ENCODE measurements around the gene CPEB3. TPM values are rescaled to one million over a fixed set of nuclear protein-coding genes. Genes with fewer than 3 reads are reported as not detected.

Gene CPEB3
- total and polyA plus RNA-seq, 2 donors (not counting 3 experiments of a cell fraction or from before 2014, with no cell fraction given), result 0.80 to 2.2 TPM

- Histone ChIP-seq H3K9ac (replicated peaks; ENCODE audit: extremely low read depth, insufficient read depth, low read length) (no peak overlapping the region), H4K20me1 (replicated peaks; ENCODE audit: control insufficient read depth, extremely low read depth, insufficient read depth, low read length) (no peaks in the 10 kb centered on the region), H3K9me3 (replicated peaks; ENCODE audit: control insufficient read depth, insufficient read depth, low read length) (no peaks in the 10 kb centered on the region), H3K27ac (ENCODE audit: insufficient read depth, low read depth, low read length) (no peak overlapping the region), H3K4me1 (ENCODE audit: control insufficient read depth, extremely low read depth, insufficient read depth, low read length) (peaks cover 10% of the 10 kb centered on the region), H3K27me3 (ENCODE audit: control insufficient read depth in 2 of 2, insufficient read depth in 2 of 2, low read length in 2 of 2) (no peaks in the 10 kb centered on the region), H3K4me2 (ENCODE audit: insufficient read depth, low read length) (no peak overlapping the region), H3K36me3 (ENCODE audit: control insufficient read depth in 2 of 2, extremely low read depth in 1 of 2, insufficient read depth in 2 of 2, low read length in 2 of 2) (no peaks in the 10 kb centered on the region), H3K9me1 (replicated peaks; ENCODE audit: control insufficient read depth, extremely low read depth, insufficient read depth, low read length) (no peaks in the 10 kb centered on the region), H2AFZ (ENCODE audit: low read depth, low read length) (no peak overlapping the region), H3K79me2 (ENCODE audit: control insufficient read depth, insufficient read depth, low read length) (no peaks in the 10 kb centered on the region), H3K4me3 (replicated peaks in 1 of 3; ENCODE audit: insufficient read depth in 1 of 3, low read depth in 1 of 3, low read length in 3 of 3) (no peak overlapping the region)
- CTCF ChIA-PET, result interaction anchor here (1.1 to 2.2 kb wide), 5 partner anchors 13 to 121 kb away, joined by 3 to 7 read pairs (median 5); partner anchors contain the start of genes CPEB3 and MARCHF5
- no peak for FAIRE-seq
- POLR2A ChIA-PET, result no interaction called here
- intact Hi-C loops (cut with micrococcal nuclease) (no loop called here), dilution Hi-C loops (cut with MboI; ENCODE audit: extremely low pct_ligation_motif_present, low sequenced_read_pairs) (no loop called here)
- peak; percentile 15 for DNase-seq (ENCODE audit: low read depth, low spot score)
- no TSS peak for BruUV-seq (replicated peaks)
- TF ChIP-seq CTCF (IDR thresholded peaks at IDR 0.05; ENCODE audit: extremely low read depth in 1 of 2, insufficient read depth in 1 of 2, low read depth in 1 of 2, low read length in 2 of 2) (no peak), MYC (IDR thresholded peaks at IDR 0.05; ENCODE audit: low read depth, low read length) (no peak), POLR2AphosphoS5 (IDR thresholded peaks at IDR 0.05; ENCODE audit: insufficient read depth, low read depth, low read length) (no peak), GATA2 (IDR thresholded peaks at IDR 0.05; ENCODE audit: insufficient read depth, insufficient read length, low read depth, low read length) (no peak), EZH2 (IDR thresholded peaks at IDR 0.05; ENCODE audit: borderline replicate concordance, low read depth, low read length, severe bottlenecking) (no peak), POLR2A (IDR thresholded peaks at IDR 0.05; ENCODE audit: low read depth, low read length) (no peak), JUN (IDR thresholded peaks at IDR 0.05; ENCODE audit: borderline replicate concordance, insufficient read depth, insufficient read length, low read depth) (no peak), FOS (IDR thresholded peaks at IDR 0.05; ENCODE audit: borderline replicate concordance, insufficient read depth, low read length) (no peak)
- TF ChIP-seq, protein P1, sequence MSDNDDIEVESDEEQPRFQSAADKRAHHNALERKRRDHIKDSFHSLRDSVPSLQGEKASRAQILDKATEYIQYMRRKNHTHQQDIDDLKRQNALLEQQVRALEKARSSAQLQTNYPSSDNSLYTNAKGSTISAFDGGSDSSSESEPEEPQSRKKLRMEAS (IDR thresholded peaks at IDR 0.05; ENCODE audit: insufficient read depth, insufficient read length), result no peak
Observed at GRCh38 chr10:92208736-92209135, 82.1 kb downstream of the CPEB3 start.

Measured in endothelial cell of umbilical vein (primary cell).